HG03175 (cell line): Measurements from ENCODE around the gene ALKBH5.
A peak's percentile ranks its signal among the peaks of the same experiment; 100 is the strongest.

Source experiments
- ATAC-seq: cut with Tn5 transposase; IDR thresholded peaks from one replicate; pipeline ENCODE4 v1.9.1; 2021; ENCODE audit warnings: mild to moderate bottlenecking, moderate library complexity; ENCODE audit not compliant: unreplicated experiment

The ALKBH5 gene

DNA sequence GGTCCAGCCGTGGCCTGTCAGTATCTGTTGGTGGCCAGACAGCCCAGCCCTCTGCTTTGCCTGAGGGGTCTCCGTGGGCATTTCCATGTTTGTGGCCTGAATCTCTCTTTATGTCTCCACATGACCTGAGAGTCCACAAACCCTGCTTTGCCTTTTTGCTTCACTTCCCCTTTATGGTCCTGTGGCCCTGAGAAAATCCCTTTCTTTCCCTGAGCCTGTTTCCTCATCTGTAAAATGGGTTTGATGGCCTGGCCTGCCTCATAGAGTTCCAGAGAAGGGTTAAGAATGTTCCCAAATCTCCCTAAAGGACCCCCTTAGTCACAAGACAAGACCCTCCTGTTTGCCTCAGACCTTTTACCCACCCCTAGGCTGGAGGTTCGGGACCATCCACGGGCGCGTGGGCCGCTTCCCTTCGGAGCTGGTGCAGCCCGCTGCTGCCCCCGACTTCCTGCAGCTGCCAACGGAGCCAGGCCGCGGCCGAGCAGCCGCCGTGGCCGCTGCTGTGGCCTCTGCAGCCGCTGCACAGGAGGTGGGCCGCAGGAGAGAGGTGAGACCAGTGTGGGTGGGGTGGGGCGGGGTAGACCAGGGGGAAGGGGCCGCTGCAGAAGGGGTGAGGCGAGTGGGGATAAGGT is 26.2 kb upstream of the ALKBH5 start:
- no peak for ATAC-seq

DNA sequence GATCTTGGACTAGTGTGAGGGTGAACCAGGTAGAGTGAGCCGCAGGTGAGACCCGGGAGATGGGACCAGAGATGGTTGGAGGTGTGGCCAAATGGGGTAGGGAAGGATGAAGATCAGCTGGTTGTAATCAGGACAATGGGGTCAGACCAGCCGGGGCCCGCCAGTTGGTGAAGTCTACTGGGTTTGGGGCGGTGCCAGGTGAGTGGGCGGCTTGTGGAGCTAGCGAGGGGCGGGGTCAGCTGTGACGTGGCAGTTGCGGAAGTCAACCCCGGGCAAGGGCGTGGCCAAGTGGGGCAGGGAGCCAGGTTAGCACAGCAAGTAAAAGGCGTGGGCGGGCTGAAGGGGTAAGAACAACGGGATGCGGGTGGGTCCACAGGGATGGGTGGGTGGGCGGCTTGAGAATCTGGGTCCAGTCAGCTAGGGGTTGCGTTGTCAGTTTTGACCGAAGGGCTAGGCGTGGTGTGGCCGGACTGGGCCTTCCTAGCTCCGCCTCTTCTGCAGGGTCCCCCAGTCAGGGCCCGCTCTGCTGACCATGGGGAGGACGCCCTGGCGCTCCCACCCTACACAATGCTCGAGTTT is 25.5 kb upstream of the ALKBH5 start:
- ATAC-seq: peak; percentile 50

DNA sequence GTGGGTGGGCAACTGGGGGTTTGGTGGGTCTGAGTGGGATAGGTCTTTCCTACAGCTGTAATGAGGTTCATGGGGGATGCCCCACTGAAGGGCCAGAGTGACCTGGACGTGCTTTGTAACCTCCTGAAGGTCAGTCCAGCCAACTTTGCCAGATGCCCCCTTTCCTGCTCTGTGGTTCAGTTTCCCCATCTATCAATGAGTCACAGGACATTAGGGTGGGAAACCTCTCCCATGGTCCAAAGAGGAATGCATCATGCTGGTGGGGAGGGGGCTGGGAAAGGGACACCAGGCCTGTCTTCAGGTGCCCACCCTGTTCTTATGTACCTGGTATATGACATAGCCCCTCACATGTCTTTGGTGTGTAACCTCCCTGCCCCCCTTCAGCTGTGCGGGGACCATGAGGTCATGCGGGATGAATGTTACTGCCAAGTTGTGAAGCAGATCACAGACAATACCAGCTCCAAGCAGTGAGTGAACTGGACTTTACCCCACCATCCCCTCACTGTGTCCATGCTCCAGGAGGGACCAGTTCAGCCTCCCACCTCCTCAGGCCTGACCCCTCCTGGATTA is 24.0 kb upstream of the ALKBH5 start:
- ATAC-seq: no peak

DNA sequence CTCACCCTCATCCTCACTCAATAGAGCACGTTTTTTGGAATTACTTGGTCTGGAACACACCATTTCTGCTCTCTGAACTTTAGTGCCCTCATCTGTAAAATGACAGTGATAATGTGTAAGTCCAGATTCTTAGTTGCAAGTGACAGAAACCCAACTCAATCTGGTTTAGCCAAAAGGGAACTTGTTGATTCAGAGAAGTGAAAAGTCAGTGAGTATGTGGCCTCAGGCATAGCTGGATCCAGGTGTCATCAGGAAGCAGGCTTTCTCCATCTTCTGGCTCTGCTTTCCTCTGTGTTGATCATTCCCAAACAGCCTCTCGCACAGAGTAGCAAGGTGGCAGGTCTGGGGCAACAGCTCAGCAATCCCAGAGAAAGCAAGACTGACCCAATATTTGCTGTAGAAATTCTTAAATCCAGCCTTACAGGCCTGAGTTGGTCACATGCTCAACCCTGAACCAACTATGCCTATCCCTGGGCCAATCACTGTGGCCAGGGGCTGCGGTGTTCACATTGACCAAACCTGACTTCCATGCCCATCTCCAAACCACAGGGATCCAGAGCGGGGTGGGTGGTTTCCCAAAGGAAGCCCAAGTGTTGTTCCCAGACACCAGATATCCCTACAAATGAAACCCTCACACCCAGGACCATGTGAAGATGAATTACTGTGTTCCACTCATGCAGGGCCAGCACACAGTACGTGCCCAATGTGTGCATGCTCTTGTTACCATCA is 23.3 kb upstream of the ALKBH5 start:
- no peak for ATAC-seq

DNA sequence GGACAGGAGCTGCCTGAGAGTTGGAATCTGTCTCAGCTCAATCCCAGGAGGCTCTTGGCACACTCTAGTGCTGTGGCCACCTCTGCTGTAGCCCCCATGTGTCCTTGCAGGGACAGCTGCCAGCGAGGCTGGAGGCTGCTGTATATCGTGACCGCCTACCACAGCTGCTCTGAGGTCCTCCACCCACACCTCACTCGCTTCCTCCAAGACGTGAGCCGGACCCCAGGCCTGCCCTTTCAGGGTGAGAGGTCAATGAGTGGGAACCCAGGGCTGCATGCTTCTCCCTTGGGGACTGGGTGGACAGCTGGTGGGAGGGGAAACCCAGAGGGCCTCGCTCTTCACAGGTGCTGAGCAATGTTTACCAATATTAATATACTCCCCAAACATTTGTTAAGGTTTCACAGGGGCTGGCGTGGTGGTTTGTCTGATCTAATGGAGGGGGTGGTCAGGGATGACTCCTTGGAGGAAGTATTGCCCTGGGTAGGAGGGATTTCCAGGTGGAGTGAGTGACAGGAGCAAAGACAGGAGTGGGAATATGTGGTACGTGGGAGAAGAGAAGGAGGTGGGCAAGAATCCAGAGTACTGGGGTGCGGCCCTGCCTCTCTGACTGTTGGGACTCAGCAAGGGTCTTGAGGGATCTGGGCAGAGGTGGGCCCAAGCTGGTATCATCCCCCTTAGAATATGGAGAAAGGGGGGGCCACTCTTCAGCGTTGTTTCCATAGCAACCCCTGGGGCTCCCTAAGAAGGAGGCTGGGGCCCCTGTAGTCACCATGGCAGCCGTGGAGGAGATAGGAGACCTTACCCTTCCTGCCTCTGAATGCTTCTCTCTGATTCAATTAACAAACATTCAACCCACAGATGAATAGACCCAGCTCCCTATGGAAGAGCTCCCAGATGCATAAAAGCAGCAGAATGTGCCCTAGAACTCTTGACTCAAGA is 22.2 kb upstream of the ALKBH5 start:
- ATAC-seq: no peak

DNA sequence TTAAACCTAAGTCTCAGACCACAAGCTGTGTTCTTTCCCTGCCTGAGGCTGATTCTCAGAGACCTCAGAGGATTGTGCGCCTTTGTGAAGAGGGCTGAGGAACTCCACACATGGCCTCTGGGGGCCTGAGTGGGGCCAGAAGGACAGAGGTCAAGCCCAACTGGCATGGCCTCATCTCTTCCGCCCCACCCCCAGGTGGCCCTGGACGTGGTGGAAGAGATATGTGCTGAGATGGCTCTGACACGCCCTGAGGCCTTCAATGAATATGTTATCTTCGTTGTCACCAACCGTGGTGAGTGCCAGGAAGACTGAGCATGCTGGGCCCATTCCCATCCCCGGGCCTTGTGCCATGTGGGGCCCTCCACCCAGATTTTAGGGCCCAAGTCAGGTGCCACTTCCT is 20.1 kb upstream of the ALKBH5 start:
- no peak for ATAC-seq

DNA sequence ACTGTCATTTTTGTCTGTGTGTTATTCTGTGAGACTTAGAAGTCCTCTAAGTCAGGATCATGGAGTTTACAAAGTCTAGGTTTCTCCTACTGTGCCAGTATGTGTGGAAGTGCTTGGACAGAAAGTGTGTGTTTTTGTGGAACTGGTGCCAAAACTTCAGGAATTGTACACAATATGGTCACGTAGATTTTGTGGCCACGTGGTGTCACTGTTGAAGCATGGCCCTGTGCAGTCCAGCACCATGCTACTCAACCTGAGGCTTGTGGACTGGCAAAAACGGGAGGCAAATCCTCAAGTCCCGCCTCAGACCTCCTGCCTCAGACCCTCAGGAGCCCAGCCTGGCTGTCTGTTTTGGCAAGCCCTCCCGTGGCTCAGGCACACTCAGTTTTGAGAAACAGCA is 16.7 kb upstream of the ALKBH5 start:
- ATAC-seq: no peak

DNA sequence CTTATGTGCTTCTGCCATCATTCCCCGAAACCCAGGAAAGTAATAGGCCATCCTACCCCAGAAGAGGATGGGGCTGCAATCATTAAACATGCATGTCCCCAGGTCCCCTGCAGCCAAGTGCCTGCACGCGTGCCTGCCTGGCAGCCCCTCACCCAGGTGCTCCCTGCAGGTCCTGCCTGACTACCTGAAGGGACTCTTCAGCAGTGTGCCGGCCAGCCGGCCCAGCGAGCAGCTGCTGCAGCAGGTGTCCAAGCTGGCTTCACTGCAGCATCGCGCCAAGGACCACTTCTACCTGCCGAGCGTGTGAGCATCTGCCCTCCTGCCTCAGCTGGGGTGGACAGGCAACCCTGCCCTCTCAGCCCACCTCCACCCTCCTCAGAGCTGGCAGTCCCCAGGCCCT is 16.2 kb upstream of the ALKBH5 start:
- no peak for ATAC-seq

DNA sequence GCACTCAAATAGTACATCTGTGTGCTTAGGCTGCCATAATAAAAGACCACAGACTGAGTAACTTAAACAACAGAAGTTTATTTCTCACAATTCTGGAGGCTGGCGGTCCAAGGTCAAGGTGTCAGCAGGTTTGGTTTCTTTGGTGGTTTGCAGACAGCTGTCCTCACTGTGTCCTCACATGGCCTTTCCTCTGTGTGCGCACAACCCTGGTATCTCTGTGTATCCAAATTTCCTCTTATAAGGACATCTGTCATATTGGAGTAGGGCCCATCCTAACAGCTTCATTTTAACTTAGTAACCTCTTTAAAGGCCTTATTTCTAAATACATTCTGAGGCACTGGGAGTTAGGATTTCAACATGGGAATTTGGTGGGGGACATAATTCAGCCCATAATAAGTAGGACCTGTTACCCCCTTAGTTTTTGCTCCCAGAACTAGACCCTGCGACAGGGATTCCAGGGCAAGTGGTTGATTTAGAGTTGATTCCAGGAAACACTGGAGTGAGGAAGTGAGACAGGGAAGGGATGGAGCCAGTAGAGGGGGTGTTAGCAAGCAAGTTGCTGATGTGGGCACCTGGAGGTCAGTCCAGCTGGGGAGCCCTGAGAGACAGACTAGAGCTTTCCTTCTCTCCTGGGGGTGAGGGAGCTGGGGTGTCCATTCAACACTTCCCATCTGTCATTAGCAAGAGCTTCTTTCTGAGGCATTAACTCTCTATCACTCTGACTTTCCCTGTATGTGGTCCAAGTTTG is 10.9 kb upstream of the ALKBH5 start:
- no peak for ATAC-seq

DNA sequence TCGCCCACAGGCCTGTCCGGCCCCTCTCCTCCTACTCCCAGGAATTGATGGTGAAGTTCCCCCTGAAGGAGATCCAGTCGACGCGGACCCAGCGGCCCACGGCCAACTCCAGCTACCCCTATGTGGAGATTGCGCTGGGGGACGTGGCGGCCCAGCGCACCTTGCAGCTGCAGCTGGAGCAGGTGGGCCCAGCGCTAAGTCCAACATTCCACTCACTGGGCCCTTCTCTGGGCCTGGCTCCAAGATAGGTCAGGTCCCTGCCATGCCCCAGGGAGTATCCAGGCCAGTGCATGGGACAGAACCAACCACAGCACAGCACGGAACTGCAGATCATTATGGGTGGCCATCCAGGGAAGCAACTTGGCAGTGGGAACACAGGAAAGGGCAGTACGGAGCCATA is 9.9 kb upstream of the ALKBH5 start:
- ATAC-seq: no peak

DNA sequence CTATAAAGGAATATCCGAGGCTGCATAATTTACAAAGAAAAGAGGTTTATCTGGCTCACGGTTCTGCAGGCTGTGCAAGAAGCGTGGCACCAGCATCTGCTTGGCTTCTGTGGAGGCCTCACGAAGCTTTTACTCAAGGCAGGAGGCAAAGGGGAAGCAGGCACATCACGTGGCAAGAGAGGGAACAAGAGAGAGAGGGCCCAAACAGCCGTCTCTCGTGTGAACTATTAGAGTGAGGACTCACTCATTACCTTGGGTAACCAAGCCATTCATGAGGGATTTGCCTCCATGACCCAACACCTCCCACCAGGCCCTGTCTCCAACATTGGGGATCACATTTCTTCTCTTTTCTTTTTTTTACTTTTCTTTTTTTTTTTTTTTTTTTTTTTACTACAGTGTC is 7.5 kb upstream of the ALKBH5 start:
- ATAC-seq: no peak

DNA sequence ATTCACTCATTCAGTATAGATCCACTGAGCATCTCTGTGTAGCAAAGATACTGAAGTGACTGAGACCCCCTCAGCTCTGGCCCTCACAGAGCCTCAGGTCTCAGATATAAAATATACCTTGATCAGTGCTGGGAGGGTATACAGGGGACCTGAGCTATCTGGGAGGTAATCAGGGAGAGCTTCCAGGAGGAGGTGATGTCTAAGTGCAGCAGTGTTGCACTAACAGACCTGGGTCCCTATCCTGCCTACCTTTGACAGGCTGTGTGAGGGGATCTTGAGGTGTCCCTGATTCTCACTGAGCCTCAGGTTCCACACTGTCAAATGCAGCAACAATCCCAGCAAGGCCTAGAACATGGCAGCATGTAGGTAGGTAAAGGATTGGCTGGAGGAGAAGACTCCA is 6.5 kb upstream of the ALKBH5 start:
- no peak for ATAC-seq

DNA sequence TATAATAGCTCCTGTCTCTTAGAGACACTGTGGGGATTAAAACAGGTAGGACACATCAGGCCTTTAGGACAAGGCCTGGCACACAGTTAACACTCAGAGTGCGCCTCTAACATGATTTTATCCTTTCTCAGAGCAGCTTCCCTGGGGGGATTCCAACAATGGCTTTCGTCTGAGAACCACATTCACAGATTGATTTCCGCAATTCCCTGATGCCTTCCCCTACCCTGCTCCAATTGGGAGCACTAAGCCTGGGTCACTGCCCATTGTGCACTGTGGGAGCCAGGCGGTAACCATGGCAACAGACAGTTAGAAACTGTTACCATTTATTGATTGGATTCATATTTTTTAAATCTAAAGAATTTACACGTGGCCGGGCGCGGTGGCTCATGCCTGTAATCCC is 5.9 kb upstream of the ALKBH5 start:
- no peak for ATAC-seq

DNA sequence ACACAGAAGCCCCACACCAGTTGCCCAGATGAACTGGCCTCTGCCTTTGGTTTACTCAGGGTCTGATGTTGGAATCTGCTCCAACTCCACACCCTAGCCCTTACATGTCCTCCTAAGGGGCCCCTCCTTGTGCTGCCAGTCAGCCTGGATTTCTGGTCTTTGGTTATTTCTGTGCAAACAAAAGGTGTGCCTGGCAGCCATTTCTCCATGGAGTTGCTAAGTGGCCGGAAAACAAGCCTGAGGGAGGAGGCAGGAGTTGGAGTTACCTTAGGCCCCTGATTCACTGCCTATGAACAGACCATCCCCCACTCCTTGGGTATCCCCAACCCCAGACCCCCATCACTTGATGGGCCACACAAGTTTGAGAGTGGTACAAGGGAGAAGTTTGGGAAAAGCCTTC is 4.4 kb upstream of the ALKBH5 start:
- ATAC-seq: no peak

DNA sequence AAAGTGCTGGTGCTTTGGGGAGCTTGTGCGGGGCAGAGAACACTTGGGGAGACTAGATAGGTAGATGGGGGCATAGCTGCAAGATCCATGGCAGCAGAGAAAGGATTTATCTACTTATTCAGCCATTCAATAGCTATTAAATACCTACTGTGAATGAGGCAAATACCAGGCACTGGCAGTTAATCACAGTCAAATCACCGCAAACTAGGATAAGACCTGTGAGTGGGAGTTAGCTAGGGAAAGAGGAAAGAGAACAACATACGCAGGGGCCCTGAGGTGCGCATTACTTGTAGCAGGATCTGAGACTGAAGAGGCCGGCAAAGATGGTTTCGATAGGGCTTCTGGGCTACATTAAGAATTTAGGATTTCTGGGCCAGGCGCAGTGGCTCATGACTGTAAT is 3.8 kb upstream of the ALKBH5 start:
- no peak for ATAC-seq

DNA sequence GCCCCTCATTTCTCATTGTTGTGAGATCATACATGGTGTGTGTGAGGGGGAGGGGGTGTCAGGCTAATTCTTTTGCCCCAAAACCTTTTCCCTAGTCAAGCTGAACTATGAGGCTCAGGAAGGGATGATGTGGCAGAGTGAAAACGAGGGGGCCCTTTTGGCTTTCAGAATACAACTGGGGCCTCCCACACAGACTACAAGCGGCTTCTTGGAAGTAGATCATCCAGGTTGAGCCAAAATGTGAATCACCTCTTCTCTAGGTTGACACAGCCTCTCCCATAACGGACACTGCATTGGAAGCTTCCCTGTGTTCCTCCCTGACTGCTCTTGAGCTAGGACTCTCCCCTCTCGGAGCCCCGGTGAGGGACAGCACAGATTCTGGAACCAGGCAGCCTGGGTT is 2.3 kb upstream of the ALKBH5 start:
- no peak for ATAC-seq

DNA sequence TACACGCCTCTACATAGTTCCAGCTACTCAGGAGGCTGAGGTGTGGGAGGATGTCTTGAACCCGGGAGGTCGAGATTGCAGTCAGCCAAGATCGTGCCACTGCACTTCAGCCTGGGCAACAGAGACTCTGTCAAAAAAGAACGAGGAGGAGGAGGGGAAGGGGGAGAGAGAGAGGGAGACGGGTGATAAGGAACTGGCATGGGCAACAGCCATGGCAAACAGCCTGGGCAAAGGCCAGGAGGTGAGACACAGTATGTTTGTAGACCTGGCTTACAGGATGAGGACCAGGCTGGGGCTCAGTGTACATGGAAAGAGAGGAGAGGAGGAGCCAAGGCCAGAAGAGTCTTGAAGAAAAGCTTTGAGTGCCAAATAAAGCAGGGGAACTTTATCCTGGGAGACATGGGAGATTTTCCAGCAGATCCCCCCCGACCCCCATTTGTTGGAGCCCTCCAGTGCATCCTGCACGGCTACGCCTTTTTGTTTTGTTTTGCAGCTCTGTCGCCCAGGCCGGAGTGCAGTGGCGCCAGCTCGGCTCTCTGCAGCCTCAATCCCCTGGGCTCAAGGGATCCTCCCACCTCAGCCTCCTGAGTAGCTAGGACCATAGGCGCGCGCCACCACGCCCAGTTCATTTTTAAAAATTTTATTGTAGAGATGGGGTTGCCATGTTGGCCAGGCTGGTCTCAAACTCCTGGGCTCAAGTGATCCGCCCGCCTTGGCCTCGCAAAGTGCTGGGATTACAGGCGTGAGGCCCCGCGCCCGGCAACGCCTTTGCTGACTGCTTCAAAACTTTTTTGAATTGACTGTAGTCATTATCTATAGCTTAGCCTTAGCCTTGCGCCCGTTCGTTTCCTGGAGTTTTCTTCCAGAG is 1.3 kb upstream of the ALKBH5 start:
- no peak for ATAC-seq

DNA sequence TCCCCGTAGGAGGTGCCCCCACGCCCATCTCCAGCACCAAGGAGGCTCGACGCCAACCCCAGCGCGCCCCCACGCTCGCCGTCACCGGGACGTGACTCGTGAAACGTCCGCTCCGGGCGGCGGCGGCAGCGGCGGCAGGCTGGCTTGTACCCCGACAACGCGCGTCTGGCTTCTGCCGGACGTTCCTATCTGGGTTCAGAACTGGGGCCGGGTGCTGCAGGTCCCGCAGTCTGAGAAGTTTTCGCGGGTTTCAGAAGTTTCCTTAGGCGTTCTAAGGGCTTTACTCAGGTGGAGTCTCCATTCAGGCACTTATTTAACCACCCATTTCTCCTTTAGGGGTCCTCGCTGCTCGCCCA is 672 bp upstream of the ALKBH5 start:
- ATAC-seq: peak; percentile 40

DNA sequence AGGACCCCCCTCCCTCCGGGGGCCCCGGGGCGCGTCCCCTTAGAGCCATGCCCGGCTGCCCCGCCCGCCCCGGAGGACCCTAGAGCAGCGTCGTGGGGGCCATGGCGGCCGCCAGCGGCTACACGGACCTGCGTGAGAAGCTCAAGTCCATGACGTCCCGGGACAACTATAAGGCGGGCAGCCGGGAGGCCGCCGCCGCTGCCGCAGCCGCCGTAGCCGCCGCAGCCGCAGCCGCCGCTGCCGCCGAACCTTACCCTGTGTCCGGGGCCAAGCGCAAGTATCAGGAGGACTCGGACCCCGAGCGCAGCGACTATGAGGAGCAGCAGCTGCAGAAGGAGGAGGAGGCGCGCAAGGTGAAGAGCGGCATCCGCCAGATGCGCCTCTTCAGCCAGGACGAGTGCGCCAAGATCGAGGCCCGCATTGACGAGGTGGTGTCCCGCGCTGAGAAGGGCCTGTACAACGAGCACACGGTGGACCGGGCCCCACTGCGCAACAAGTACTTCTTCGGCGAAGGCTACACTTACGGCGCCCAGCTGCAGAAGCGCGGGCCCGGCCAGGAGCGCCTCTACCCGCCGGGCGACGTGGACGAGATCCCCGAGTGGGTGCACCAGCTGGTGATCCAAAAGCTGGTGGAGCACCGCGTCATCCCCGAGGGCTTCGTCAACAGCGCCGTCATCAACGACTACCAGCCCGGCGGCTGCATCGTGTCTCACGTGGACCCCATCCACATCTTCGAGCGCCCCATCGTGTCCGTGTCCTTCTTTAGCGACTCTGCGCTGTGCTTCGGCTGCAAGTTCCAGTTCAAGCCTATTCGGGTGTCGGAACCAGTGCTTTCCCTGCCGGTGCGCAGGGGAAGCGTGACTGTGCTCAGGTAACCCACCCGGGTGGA is 759 bp downstream of the ALKBH5 start:
- peak; percentile 4 for ATAC-seq
